Frontal cortex (tissue), 4 donors: Measurements from ENCODE around the gene RAB15. TPM values are rescaled to one million over a fixed set of nuclear protein-coding genes. Genes with fewer than 3 reads are reported as not detected.
"Not testable (repeated sequence)": the region's sequence is repeated elsewhere in the genome, so short reads cannot be mapped to it uniquely, and the experiment has no call there.

ENCODE experiments used
- DNase-seq, 2 donors: peaks; one replicate each; pipeline ENCODE4 v3.0.0; 2012; ENCODE audit warnings: low spot score in 2 of 2
- FAIRE-seq: peaks from 2 replicates; lab custom pipeline; 2012; peaks lifted over from hg19 to GRCh38; lab: Jason Lieb, UNC
- small RNA-seq: library from RNA; depleted of rRNA; stranded (forward); fragments of <200 nt; gene quantifications from one replicate; pipeline ENCODE3, GENCODE V24; 2014
- total RNA-seq: library from RNA; depleted of rRNA; stranded (reverse); fragments of >200 nt; gene quantifications from one replicate; pipeline ENCODE4 v1.2.3, GENCODE V29; 2014
- donor health status: control.
- donor health status: control.
- donor health status: control.

RAB15 gene
- total RNA-seq, 1 donor from 2014 or later: 24.1 TPM

DNA sequence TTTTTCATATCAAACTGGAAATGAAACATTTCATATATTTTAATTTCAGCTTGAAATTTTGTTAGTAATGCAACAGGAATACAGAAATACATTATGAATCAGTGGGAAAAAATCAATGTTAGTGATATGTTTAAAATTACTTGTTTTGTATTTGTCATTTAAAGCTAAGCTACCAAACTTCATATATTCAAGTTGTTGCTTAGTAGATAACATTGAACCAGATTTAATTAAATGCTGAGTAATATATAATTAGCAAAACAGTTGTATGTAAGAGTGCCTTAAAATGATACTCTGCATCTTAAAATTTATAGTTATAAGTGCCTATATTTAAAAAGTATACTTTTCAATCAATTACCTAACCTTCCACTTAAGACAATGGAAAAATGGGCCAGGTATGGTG is 52.9 kb downstream of the RAB15 start:
- DNase-seq (no peak), FAIRE-seq (no peak)

DNA sequence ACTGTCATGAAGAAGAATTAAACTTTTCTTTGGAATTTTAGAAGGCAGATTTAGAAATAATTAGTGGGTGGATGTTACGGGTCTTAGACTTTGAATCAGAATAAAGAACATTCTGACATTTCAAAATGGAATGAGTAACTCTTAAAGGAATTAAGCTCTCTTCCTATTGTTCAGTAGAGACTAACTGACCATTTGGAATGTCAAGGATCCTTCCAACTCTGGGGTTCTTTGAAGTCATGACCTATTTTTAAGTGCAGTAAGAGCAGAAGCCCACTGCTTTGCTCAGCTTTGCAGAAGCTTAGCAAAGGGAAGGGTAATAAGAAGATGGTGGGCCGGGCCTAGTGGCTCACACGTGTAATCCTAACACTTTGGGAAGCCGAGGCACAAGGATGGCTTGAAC is 53.9 kb downstream of the RAB15 start:
- FAIRE-seq (no peak), DNase-seq (no peak)

DNA sequence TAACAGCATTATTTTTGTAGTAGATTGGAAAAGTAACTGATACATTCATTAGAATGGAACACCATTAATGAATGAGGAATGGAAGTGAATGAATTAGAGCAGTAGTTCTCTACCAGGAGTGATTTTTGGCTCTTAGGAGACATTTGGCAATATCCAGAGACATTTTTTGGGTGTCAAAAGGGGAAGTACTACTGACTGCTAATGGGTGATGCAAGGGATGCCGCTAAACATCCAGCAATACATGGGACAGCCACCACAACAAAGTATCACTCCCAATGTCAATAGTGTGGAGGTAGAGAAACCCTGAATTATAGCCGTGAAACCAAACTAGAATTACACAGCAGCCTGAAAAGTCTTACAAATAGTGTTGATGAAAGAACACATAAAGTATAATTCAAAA is 56.3 kb downstream of the RAB15 start:
- FAIRE-seq (no peak), DNase-seq (no peak)

DNA sequence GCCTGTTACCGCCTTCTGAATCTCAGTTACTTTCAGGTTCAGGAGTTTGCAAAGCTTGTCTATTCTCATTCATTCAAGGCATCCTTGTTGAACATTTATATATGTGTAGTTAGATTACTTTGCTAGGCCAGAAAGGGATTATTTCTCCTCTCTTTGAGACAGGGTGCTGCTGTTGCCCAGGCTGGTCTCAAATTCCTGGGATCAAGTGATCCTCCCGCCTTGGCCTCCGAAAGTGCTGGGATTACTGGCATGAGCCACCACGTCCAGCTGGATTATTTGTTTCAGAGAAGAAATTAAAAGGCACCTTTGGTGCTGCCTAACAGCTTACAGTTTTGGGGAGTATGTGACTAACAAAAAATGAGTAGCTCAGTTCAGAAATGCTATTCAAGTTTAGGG is 57.1 kb downstream of the RAB15 start:
- DNase-seq (no peak), FAIRE-seq (no peak)

DNA sequence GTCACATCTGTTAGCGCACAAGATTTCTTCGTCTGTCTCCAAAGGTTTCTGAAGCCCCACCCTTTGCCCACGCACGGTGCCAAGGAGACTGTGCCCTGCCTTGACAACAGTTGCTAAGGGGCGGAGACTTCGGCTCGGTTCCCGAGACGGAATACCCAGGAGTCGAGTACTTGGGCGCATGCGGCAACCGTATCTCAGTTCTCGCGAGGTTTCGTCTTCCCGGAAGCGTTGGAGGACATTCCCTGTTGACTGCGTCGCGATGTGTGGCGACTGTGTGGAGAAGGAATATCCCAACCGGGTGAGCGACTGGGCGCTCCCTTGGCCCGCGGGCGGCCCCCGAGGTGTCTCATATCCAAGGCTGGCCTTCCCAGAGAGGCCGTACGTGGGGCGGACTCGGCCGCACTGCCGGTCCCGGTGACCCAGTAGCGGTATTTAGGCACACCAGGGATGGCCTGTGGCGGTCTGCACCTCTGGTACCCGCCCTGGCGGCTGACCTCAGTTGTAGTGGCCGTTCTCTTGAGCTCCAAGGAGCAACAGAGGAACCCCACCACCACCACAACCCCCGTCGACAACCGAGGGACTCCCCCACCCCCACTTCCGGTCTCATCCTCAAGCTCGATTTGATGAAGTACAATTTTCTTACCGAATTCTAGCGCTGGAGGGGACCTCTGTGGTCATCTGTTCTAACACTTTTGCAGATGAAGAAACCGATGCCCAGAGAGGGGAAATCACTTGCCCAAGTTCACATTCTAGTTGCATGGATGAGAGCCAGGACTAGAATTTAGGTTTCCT is 57.7 kb downstream of the RAB15 start, which contains the start of gene CHURC1:
Gene CHURC1 (plus strand): TSS at position 219 of the 792 bp plus-strand sequence. CDS start 41 bp downstream, at position 260.
- FAIRE-seq (no peak), DNase-seq (peak; percentile 62 to 88)

DNA sequence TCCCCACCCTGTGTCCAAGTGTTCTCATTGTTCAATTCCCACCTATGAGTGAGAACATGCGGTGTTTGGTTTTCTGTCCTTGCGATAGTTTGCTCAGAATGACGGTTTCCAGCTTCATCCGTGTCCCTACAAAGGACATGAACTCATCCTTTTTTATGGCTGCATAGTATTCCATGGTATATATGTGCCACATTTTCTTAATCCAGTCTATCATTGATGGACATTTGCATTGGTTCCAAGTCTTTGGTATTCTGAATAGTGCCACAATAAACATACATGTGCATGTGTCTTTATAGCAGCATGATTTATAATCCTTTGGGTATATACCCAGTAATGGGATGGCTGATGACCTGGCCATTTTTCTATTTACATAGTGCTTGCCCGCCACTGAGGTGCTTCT is 58.7 kb downstream of the RAB15 start:
- not testable (repeated sequence) for DNase-seq, FAIRE-seq

DNA sequence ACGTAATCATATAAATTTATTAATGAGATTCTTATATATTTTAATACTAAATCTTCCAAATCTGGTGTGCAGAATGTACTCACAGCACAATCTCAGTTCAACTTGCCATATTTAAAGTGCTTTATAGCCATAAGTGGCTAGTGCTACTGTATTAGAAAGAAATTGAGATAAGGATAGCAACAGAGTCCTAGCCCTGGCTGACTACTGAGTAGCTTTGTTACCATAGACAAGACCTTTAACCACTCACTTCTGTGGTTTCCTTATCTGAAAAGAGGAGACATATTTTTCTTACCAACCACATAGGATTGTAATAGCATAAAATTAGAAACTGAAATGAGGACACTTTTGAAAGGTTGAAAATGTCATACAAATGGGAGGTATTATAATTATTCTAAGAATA is 59.9 kb downstream of the RAB15 start:
- DNase-seq (no peak), FAIRE-seq (no peak)

DNA sequence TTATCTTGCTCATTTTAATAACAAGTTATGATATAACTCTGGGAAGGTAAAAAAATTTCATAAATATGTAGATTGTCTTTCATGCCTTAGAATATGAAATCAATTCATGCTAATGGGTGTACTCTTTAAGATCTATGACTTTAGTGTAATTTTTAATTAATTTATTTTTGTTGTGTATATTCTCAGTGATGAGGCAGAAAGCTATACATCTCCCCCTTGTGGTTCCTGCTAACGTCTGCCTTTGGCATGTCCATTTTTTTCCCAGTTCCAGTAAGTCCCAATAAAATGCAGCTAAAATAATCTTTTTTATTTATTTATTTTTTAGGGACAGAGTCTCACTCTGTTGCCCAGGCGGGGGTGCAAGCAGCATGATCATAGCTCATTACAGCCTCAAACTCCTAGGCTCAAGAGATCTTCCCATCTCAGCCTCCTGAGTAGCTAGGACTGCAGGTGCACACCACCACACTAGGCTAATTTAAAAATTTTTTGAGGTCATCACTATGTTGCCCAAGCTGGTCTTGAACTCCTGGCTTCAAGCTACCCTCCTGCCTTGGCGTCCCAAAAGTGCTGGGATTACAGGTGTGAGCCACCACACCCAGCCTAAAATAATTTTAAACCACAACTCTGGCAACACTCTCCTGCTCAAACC is 61.2 kb downstream of the RAB15 start:
- no peak for FAIRE-seq

DNA sequence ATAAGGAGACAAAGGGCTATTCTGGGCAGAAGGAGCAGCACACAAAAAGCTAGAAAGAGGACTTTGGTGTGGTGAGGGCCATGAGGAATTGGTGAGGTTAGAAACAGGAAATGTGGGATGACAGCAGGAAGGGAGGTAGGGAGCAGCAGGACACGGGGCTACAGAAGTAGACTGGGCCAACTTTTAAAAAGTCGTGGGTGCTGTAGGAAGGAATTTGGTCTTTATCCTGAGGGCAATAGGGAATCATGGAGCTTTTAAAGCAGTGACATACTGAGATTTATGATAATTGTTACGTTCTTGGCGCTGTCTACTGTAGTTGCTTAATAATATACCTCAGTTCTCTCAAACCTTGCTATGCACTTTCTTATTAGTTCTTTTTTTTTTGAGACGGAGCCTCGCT is 66.1 kb downstream of the RAB15 start:
- no peak for FAIRE-seq
- no peak for DNase-seq

More for the DNA sequence above, 61.2 kb downstream of the RAB15 start:
- DNase-seq: no peak

DNA sequence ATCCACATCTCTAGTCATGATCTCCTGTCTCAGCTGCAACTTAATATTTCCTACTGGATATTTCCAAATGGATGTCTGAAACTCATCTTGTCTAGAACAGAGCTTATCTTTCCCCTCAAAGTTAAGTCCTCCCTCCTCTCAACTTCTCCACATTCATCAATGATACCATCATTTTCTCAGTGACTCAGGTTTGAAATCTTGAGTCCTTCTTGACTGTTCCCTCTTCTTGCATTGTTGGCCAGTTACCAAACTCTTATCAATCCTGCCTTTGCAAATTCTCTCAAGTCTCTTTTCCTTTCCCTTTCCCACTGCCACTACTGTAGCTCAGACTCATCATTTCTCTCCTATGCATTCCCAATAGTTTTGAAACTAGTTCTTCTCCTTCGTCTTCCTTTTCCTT is 72.2 kb downstream of the RAB15 start:
- FAIRE-seq (no peak), DNase-seq (no peak)

Small RNA genes lying within 50 kb of the gene (small RNA-seq; reads per million reads assigned to genes)
- not detected for gene RPPH1-2P

Other genes with a start within 250 kb of the RAB15 start
- 16.7 TPM for gene SPTB, start 92.4 kb downstream of the RAB15 start, total RNA-seq
- 32.2 TPM for gene CHURC1, start 57.9 kb downstream of the RAB15 start, total RNA-seq
- not detected for gene GPX2, start 29.6 kb downstream of the RAB15 start, total RNA-seq
- 5.3 TPM for gene FNTB, start 14.6 kb upstream of the RAB15 start, total RNA-seq
- 69.7 TPM for gene MAX, start 130.2 kb upstream of the RAB15 start, total RNA-seq